NCI-H2029 (cell line): Measurements from ENCODE around the gene NR4A3.
A peak's percentile ranks its signal among the peaks of the same experiment; 100 is the strongest.
"Not testable (repeated sequence)": the region's sequence is repeated elsewhere in the genome, so short reads cannot be mapped to it uniquely, and the experiment has no call there.

Experiments used
- DNase-seq: peaks from one replicate; lab custom pipeline; 2025; lab: John Stamatoyannopoulos, UW

The NR4A3 gene

DNA sequence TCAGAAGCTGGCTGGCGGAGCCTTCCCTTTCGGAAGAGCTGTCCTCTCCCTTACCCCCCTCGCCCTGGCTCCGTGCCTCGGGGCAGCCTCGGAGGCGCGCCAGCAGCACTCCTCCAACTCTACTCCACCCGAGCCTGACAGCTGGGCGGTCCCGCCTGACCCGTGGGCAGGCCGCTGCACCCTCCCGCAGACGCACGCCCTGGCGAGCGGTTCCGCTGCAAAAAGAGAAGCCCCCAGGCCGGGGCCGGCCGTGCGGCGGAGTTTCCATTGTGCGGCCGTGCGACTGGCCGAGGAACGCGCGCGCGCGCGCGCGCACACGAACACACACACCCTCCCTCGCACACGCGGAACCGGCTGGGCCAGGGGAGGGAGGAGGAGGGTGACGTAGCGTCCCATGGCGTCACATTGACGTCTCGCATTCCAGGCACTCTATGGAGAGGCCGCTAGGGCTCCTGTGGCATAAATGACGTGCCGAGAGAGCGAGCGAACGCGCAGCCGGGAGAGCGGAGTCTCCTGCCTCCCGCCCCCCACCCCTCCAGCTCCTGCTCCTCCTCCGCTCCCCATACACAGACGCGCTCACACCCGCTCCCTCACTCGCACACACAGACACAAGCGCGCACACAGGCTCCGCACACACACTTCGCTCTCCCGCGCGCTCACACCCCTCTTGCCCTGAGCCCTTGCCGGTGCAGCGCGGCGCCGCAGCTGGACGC is at the start of gene NR4A3:
TSS of gene NR4A3 (plus strand) at position 490 of the 713 bp plus-strand sequence. CDS start 6,158 bp downstream, outside the sequence.
- DNase-seq, result peak; percentile 95

DNA sequence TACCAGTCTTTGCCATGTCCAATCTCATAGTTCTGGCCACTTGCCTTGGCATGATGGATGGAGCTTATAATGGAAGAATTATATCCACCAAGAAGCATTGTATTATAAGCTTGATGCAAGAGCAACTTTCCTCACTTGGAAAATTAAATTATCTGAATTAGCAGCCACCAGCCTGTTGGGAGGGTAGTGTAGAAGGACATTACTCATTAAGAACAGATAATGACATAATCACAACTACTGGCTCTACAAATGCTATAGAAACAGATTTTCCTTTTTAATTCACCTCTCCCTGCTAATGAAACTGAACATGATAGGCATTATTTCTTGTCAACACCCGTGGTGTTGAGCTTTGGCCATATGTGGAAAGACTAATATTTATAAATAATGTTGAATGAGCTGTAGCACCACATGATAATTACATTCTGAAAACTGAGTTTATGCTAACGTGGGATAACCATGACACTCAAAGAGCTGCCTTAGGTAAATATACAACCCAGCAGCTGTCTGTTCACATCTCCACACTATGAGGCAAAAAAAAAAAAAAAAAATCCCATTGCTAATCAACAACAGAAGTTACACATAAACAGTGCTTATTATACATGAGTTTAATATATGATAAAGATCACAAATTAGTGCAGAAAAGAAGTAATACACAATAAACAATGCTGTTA is 48.1 kb upstream of the NR4A3 start:
- DNase-seq, result peak; percentile 44

DNA sequence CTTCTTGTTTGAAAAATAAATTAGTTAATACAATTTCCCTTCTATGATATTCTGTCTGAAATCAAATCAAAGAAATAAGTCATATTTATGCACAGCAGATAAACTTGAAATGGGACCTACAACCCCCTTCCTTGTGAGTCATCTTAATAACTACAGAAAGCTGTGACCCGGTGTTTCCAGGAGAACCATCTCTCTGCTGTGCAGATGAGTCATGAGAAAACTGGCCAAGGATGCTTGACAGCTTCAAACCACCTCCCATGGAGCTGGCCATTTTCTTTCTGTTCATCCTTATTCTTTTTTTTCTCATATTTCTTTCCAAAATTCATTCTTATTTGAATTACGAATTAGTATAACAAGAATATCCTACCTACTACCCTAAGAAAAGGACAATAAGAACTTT is 43.4 kb upstream of the NR4A3 start:
- DNase-seq, result no peak

DNA sequence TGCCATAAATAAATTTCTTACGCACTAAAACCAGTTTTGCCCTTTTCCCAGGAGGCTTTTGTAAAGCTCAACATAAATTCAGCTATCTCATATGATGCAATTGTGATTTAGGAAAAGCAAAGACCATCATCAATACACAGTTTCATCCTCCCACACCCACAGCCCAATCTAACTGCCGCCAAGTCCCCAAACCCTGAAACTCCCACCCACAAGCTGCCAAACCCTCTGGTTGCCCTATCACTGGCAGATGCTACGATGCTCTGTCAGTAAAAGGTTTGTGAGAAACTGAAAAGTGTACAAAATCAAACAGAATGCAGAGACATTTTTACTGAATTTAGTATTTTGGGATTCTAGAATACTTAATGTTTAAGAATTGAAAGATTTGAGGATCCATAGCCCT is 42.8 kb upstream of the NR4A3 start:
- DNase-seq, result no peak

DNA sequence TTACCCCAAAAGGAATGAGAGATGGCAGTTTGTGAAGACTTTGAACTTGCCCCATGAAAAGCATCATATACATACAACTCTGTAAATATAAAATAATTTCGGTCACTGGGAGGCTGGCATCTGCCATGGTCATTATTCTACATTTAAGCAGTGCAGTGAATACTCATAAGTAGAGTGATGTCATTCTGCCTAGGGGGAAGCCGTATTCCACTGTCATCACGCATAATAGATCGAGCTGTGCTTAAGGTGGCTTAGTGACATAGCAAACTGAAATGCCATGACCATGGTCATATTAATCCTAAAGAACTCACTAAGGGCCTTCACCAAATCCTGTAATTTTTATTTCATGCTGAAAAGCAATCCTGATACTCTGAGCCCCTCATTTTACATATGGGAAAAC is 42.4 kb upstream of the NR4A3 start:
- no peak for DNase-seq

DNA sequence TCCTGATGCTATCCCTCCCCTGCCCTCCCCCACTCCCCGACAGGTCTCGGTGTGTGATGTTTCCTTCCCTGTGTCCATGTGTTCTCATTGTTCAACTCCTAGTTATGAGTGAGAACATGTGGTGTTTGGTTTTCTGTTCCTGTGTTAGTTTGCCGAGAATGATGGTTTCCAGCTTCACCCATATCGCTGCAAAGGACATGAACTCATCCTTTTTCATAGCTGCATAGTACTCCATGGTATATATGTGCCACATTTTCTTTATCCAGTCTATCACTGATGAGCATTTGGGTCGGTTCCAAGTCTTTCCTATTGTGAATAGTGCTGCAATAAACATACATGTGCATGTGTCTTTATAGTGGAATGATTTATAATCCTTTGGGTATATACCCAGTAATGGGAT is 39.3 kb upstream of the NR4A3 start:
- not testable (repeated sequence) for DNase-seq

DNA sequence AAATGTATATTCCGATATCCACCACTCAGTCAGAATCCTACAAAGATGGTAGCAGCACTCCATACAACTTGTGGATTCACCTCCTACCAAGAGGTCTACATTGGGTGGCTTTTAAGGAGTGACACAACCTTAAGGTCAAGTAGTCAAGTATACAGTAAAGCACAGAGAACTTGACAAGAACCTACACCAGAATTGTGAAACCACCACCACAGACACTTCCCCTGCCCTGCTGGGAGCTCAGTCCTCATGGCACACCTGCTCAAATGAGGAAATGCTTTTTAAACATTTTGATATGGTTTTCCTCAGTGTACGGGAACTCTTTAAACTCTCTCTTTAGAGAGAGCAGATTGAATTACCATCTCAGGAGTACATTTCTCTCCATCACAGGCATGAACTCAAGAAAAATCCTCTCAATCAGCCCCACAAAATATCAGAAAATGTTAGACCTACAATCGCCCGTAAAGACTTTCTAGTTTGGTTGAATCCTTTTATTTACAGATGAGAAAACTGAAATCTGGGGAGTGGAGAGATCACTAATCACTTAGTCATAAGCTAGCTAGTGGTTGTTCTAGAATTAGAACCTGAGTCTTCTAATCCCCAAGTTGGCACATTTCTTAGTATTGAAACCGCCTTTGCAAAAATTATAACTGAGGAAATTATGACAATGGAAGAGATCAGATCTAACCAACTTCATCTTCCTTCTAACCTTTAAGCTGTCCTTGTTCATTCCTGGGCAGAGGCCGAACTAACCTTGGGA is 38.5 kb upstream of the NR4A3 start:
- no peak for DNase-seq

DNA sequence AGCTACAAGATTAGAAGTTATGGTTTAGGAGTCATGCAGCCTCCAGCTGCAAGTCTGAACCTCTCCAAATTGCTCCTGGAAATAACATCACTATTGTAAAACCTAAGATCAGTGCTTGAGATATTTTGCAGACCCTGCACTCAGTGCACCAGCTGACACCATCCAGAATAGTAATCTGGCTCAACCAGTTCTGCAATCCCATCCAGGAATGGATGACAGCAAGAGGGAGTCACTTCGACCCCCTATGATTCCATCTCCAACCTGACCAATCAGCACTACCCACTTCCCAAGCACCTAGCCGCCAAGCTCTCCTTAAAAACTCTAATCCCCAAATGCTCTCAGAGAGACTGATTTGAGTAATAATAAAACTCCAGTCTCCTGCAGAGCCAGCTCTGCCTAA is 37.9 kb upstream of the NR4A3 start:
- DNase-seq, result no peak

DNA sequence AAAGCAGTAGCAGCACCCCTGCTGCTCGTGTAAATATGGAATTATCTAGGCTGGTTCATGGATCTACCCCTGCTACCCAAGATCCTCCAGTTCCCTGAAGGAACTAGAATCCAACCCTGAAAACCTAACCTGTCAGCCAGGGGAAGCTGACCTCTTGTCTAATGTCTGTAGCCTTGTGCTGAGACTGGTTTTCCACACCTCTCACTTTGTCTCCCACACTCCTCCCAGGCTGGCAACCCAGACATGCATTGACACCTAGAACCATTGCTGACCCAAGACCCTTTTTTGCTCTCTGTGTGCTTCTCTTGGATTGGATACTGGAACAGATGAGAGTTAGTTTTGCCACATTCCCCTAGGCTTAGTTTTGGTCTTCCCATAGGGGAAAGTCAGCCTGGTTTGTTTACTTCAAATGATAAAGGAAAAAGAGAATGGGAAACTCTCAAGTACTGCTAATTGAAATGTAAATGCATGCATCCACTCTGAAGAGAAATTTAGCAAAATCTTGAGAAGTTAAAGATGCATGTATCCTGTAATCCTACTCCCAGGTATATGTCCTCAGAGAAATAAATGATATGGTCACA is 36.6 kb upstream of the NR4A3 start:
- DNase-seq, result no peak

DNA sequence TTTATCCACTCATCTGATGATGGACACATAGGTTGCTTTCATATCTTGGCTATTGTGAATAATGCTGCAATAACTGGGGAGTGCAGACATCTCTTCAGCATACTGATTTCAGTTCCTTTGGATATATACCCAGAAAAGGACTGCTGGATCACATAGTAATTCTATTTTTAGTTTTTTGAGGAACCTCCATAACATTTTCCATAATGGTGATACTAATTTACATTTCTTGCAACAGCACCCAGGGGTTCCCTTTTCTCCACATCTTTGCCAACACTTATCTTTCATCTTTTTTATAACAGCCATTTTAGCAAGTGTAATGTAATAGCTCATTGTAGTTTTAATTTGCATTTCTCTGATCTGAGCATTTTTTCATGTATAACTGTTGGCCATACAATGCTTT is 34.1 kb upstream of the NR4A3 start:
- no peak for DNase-seq

DNA sequence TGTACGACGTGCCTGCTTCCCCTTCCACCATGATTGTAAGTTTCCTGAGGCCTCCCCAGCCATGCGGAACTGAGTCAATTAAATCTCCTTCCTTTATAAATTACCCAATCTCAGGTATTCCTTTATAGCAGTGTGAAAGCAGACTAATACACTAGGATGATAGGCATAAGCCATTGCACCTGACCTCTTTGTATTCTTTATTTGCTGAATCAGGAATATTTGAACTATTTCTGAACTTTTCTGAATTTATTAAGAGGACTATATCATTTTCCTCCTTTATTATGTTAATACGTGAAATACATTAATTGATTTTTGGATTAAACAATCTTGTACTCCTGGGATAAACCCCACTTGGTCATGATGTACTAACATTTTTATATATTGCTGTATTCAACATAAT is 28.2 kb upstream of the NR4A3 start:
- DNase-seq, result no peak

DNA sequence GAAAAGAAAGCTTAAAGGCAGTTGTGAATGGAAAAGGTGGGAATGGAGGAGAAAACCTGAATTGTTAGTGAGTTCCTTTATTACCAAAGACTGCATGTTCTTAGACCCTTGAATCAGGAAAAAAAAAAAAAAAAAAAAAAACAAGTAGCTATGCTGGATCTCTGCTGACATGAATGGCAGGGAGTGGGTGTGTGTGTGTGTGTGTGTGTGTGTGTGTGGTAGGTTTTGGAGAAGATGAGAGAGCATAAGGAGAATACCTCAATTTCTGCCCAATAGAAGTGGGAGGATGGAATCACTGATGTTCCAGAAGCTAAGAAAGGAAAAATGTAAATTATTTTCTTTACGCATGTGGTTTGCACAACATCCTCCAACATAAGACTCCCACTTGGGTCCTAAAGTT is 25.5 kb upstream of the NR4A3 start:
- no peak for DNase-seq

DNA sequence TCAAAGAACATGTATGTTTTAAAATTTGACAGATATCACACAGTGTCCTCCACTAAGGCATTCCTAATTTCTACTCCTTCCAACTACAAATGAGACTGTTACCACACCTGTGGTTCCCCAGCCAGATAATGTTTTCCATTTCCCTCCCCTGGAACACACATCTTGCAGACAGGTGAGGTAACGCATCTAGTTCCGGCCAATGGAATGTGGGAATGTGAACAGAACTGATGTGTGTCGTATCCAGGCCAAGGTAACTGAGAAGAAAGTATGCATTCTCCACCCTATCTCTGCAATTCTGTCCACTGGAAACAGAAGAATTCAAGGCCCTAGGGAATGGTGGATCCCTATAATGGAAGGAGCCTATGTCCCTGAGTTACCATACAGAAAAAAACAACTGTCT is 19.9 kb upstream of the NR4A3 start:
- no peak for DNase-seq

DNA sequence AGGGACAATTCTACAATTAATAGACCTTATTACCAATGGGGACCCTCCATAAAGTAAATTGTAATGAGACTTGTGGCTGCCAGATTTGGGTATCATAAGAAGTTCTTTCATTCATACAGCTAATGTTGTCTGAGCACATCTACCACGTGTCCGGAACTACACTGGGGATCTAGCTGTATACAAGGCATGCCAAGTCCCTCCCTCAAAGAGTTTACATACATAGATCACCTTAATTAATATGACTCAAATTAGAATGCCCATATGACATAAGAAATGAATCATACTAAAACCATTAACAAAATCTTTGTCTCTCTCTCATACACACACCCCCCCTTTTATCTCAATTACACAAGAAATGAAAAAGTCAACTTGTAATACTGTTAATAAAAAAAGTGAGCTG is 18.0 kb upstream of the NR4A3 start:
- DNase-seq, result no peak

DNA sequence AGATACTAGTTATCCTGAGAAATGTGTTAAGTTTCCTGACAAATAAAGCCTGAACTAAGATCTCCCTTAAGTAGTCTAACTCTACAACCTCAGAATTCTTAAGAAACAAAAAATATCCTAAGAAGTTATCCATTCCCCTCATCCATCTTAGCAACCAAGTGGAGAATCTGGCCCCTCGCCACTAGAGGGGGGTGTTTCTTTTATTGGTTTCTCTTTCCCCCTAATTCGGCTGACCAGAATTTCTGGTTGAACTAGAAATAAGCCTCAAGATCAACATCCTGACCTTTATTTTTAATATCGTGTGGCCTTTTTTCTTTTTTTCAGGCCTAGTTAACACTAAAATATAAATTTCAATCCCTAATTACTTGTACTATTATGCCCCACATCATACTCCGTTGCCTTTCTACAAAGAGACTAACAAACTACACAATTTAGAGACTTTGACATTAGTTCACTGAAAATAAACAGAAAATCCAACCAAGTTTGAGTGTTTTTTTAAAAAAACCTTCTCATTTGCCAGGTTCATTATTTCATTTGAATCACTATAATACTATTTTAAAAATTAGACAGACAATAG is 14.3 kb upstream of the NR4A3 start:
- DNase-seq, result peak; percentile 40

DNA sequence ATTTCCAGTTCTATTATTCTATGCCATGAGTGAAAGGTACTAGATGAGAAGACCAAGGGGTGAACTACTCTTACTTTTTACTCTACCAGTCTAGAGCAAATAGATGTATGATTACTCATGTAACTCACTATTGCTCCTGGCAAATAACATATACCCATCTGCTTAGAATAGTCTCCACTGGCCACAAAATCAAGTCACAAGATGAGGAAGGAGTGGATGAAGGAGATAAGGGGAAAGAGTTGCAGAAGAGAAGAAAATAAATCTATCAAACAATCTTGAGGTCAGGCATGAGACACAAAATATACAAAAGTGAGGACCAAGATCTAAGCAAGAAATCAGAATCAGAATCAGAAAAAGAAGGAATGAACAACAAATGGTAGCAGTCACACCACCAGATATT is 13.7 kb upstream of the NR4A3 start:
- no peak for DNase-seq

DNA sequence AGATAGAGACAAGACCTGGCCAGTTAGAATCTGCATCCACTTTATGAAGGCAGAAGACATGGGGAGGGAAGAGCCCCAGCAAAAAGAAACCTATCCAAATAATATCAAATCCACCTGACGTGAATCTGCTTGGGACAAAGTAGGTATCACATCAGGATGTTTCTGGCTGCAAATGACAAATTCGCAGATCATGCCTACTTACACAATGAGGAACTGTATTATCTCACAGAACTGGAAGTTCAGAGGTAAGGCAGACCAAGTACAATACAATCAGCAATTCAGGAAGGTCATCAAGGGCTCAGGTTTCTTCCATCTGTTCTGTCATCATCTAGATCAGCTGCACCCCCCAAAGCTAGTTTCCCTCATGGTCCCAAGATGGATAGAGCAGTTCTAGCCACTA is 13.2 kb upstream of the NR4A3 start:
- DNase-seq, result no peak

DNA sequence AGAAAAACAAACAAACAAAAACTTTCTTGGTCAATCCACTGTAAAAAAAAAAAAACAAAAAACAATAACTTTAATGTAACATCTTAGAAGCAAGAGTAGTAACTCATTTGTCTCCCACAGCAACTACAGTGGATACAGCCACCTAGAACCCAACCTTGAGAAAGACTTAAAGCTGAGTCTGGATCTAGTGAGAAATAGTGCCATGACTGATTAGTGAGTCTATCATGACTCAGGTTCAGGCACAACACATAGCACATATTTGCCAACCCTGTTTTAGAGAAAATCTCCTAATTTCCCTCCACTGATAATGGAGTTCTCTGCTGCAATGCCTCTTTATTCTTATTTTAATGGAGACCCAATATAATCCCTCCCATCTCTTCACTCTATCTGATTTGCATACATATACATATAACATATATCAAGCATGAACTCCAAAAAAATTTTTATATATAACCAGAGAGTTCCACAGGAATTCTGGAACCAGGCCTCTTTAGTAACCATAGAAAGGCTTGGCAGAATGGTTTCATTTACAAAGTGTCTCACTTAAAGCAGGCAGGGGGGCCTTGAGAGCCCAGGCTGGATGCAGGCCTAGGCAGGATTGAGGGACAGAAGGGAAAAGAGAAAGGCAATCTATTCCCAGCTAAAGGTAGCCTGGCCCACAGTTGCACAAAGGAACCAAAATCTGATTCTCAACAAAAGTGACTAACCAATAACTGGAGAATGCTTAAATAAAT is 11.9 kb upstream of the NR4A3 start:
- no peak for DNase-seq

DNA sequence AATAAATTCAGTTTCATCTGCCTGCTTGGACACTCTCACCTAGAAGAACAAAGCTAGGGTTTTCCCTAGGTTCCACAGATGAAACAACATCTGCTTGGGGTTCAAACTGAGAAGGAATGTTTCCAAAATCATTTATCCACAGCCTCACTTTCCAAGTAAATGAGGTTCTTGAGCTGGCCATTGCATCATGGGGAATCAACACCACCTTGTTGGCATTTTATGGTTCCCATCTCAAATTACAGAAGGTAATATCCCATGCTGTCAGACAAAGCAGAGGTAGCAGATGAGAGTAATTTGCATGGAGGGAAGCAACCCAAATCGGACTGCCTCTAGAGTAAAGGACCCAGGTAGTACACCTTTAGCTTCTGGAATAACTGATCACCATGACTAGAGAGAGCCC is 10.5 kb upstream of the NR4A3 start:
- no peak for DNase-seq

DNA sequence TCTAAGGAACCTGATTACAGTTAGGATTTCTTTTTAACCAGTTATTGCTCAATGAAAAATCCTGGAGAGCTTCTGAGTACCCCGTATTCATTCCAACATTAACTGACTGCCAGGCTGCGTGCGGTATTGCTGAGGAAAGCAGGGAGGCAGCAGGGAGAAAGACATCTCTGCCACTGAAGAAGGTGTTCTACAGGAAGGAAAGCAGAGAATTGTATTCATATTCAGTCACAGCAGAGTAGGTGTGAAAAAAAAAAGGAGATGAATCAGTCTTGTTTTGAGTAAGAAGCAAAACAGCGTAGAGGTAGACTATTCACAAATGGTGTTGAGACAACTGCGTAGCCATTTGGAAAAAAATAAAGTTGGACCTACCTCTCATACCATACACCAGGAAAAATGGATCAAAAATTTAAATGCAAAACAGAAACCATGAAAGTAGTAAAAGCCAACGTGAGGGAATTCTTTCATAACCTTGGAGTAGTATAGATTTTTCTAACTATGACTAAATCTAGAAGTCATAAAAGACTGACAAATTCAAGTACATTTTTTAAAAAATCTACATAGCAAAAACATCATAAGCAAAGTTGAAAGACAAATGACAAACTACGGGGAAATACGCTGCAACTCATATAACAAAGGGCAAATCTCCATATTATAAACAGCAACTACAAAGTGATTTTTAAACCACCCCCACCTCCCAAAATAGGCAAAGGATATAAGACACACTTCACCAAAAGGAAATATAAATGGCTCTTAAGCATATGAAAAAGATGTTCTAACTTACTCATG is 9.9 kb upstream of the NR4A3 start:
- no peak for DNase-seq

DNA sequence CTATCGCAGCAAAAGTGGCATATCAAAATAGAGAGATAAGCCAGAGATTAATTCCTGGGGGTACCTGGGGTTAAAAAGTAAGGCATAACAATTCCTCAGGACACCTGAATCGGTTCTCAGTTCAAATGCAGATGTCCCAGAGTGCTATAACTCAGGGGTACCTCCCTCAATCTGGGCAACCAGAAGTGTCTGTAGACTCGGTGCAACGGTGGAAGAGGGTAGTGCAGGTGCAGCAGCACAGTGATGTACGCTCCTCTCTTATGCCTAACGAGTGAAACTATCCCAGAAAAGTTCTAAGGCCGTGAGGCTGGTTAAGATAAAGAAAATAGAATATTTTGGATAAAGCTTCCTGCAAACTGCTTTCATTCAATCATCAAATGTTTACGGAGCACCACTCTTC is 7.9 kb upstream of the NR4A3 start:
- no peak for DNase-seq
